Activated naive CD8-positive, alpha-beta T cell treated with anti-CD3 and anti-CD28 coated beads, Interleukin-2, amount 50 U/mL, for 24 hours (primary cell): ENCODE data around the gene INHBB.
A peak's percentile ranks its signal among the peaks of the same experiment; 100 is the strongest.
"Not testable (repeated sequence)": the region's sequence is repeated elsewhere in the genome, so short reads cannot be mapped to it uniquely, and the experiment has no call there.

Experiments used
- ATAC-seq: fragments of 150-1000 bp; cut with Tn5 transposase; one replicate; pipeline ENCODE4 v1.10.0; 2021
- DNase-seq: peaks from one replicate; pipeline ENCODE4 v3.0.0; 2021
- H3K27ac Mint-ChIP-seq: one replicate; pipeline ENCODE4 v1.8.0; 2021; ENCODE audit warnings: mild to moderate bottlenecking, mixed read lengths
- H3K27me3 Mint-ChIP-seq: one replicate; pipeline ENCODE4 v1.8.0; 2021; ENCODE audit warnings: mixed read lengths
- H3K36me3 Mint-ChIP-seq: one replicate; pipeline ENCODE4 v1.8.0; 2021; ENCODE audit warnings: low read depth, mixed read lengths
- H3K4me1 Mint-ChIP-seq: one replicate; pipeline ENCODE4 v1.8.0; 2021; ENCODE audit warnings: mixed read lengths
- H3K4me3 Mint-ChIP-seq: one replicate; pipeline ENCODE4 v1.8.0; 2021; ENCODE audit warnings: mild to moderate bottlenecking, moderate library complexity, mixed read lengths
- H3K9me3 Mint-ChIP-seq: one replicate; pipeline ENCODE4 v1.8.0; 2021; ENCODE audit warnings: mixed read lengths

The INHBB gene

GRCh38 chr2:120346026-120346666 is at the start of gene INHBB:
TSS of gene INHBB (plus strand) at chr2:120346136. CDS start at chr2:120346189, 53 bp downstream.
- Mint-ChIP-seq H3K27me3 (peaks cover 58% of the 10 kb centered on the region), H3K27ac (no peak within 1 kb of the TSS), H3K9me3 (no peaks in the 10 kb centered on the region), H3K4me3 (peak within 1 kb of the TSS; percentile 75), H3K4me1 (peaks cover 21% of the 10 kb centered on the region), H3K36me3 (no peaks in the 10 kb centered on the region)
- no peak for ATAC-seq
- no peak for DNase-seq

GRCh38 chr2:120298173-120298835 is 47.6 kb upstream of the INHBB start:
- peaks cover 3% of the 10 kb centered on the region for H3K4me1 Mint-ChIP-seq
- DNase-seq (no peak), ATAC-seq (no peak)
- no peak overlapping the region for H3K4me3 Mint-ChIP-seq
- no peak overlapping the region for H3K27ac Mint-ChIP-seq
- peaks cover 16% of the 10 kb centered on the region for H3K36me3 Mint-ChIP-seq
- H3K9me3 Mint-ChIP-seq = no peaks in the 10 kb centered on the region
- no peaks in the 10 kb centered on the region for H3K27me3 Mint-ChIP-seq

DNA sequence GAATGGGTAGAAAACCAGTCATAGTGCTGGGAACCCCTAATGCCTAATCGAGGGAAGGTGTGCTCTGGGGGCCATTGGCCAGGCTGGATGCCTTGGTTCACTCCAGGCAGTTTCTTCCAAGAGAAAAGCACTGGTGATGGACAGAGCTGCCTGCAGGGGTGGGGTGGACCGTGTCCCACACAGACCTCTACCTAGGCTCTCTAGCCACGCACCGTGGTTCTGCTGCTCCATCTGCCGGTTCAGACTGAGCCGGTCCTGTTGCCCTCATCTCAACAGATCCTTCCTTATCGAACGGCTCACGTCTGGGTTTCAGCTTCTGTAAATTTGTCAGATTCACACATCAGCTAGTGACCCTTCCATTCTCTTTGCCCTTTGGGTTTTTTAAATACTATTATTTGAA is 46.9 kb upstream of the INHBB start:
- peaks cover 3% of the 10 kb centered on the region for H3K4me1 Mint-ChIP-seq
- H3K27me3 Mint-ChIP-seq = no peaks in the 10 kb centered on the region
- H3K9me3 Mint-ChIP-seq = no peaks in the 10 kb centered on the region
- ATAC-seq = no peak
- H3K4me3 Mint-ChIP-seq = no peak overlapping the region
- H3K27ac Mint-ChIP-seq = no peak overlapping the region
- no peak for DNase-seq
- H3K36me3 Mint-ChIP-seq = peaks cover 11% of the 10 kb centered on the region

DNA sequence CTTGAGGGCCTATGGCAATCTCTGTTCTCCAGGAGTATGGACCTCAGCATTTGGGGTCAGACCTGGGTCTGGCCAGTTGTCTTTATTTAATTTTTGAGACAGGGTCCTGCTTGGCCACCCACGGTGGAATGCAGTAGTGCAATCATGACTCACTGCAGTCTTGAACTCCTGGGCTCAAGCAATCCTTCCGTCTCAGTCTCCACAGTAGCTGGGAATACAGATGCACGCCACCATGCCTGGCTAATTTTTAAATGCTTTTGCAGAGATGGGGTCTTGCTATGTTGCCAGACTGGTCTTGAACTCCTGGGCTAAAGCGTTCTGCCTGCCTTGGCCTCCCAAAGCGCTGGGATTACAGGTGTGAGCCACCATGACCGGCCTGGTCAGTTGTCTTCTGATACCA is 46.4 kb upstream of the INHBB start:
- peaks cover 10% of the 10 kb centered on the region for H3K36me3 Mint-ChIP-seq
- ATAC-seq (no peak), DNase-seq (no peak)
- H3K4me1 Mint-ChIP-seq = peaks cover 3% of the 10 kb centered on the region
- no peak overlapping the region for H3K4me3 Mint-ChIP-seq
- H3K27me3 Mint-ChIP-seq = no peaks in the 10 kb centered on the region
- no peaks in the 10 kb centered on the region for H3K9me3 Mint-ChIP-seq
- H3K27ac Mint-ChIP-seq = no peak overlapping the region

DNA sequence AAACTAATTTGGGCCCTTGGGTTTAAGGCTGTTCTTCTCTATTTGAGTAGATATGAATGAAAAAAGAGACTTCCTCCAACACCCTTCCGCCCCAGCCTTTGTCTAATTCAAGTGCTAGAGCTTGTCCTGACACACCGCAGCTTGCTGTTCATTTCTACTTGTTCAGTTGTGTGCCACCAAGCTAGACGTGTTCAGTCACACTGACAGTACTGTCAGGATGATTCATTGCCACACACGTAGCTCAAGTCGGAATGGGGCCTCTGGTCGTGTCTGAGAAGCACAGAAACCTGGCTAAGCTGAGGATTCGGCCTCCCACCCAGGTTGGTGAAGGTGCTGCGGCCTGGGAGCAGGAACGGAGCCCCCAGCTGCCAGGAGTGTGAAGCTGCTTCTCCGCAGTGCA is 45.6 kb upstream of the INHBB start:
- ATAC-seq (no peak), DNase-seq (no peak)
- Mint-ChIP-seq H3K4me3 (no peak overlapping the region), H3K27me3 (no peaks in the 10 kb centered on the region), H3K27ac (no peak overlapping the region), H3K4me1 (peaks cover 3% of the 10 kb centered on the region), H3K9me3 (no peaks in the 10 kb centered on the region), H3K36me3 (peaks cover 10% of the 10 kb centered on the region)

DNA sequence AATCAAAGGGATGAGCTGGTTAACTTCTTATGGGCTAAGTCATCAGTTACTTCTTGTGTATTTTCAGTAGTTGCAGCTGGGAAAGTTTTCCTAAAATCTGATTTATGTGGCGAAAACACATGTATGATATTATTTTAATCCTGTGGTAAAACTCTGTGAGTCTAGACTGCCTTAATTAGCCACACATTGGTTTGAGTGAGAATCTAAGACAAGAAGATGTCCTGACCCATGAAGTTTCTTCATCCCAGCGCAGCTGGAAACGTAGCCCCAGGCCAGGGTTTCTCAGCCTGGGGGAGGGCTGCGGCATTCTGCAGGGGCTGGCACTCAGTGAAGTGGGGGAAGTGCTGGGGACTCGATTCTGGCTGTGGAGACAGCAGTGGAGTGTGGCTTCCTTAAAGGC is 44.7 kb upstream of the INHBB start:
- Mint-ChIP-seq H3K27ac (no peak overlapping the region), H3K36me3 (peaks cover 10% of the 10 kb centered on the region), H3K27me3 (no peaks in the 10 kb centered on the region), H3K4me3 (no peak overlapping the region), H3K9me3 (no peaks in the 10 kb centered on the region), H3K4me1 (peaks cover 3% of the 10 kb centered on the region)
- no peak for ATAC-seq
- DNase-seq = no peak

GRCh38 chr2:120302301-120302700 is 43.6 kb upstream of the INHBB start:
- H3K9me3 Mint-ChIP-seq = no peaks in the 10 kb centered on the region
- ATAC-seq (no peak), DNase-seq (no peak)
- H3K4me3 Mint-ChIP-seq = no peak overlapping the region
- no peak overlapping the region for H3K27ac Mint-ChIP-seq
- no peaks in the 10 kb centered on the region for H3K27me3 Mint-ChIP-seq
- H3K4me1 Mint-ChIP-seq = peaks cover 3% of the 10 kb centered on the region
- H3K36me3 Mint-ChIP-seq = peaks cover 5% of the 10 kb centered on the region

- H3K27ac Mint-ChIP-seq = no peak overlapping the region
- DNase-seq (no peak), ATAC-seq (no peak)
- H3K9me3 Mint-ChIP-seq = no peaks in the 10 kb centered on the region
- H3K36me3 Mint-ChIP-seq = peaks cover 5% of the 10 kb centered on the region
- peaks cover 3% of the 10 kb centered on the region for H3K4me1 Mint-ChIP-seq
- no peaks in the 10 kb centered on the region for H3K27me3 Mint-ChIP-seq
- no peak overlapping the region for H3K4me3 Mint-ChIP-seq
Observed at GRCh38 chr2:120303177-120303576, 42.8 kb upstream of the INHBB start.

DNA sequence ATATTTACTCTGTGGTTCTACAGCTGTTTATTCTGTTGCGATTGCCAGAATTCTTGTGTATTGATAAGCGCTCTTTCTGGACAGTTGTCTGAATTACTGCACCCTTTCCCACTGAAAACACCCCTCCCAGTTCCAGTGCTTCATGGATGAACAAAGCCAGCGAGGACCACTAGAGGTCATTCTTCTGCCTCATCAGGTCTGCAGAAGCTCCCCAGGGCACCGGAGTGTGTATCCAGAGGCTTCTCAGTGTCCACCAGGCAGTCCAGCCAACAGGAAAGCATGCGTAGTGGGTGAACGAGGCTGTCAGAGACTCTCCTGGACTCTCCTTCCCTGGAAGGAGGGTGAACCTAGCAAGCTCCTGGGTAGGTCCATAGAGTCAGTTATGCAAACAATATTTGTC is 40.6 kb upstream of the INHBB start:
- Mint-ChIP-seq H3K9me3 (no peaks in the 10 kb centered on the region), H3K27me3 (no peaks in the 10 kb centered on the region), H3K4me1 (peaks cover 5% of the 10 kb centered on the region), H3K4me3 (no peak overlapping the region), H3K27ac (no peak overlapping the region), H3K36me3 (peaks cover 2% of the 10 kb centered on the region)
- DNase-seq (no peak), ATAC-seq (no peak)

GRCh38 chr2:120305937-120306490 is 39.9 kb upstream of the INHBB start:
- no peaks in the 10 kb centered on the region for H3K36me3 Mint-ChIP-seq
- DNase-seq (no peak), ATAC-seq (no peak)
- H3K4me3 Mint-ChIP-seq = no peak overlapping the region
- no peak overlapping the region for H3K27ac Mint-ChIP-seq
- no peaks in the 10 kb centered on the region for H3K9me3 Mint-ChIP-seq
- peaks cover 7% of the 10 kb centered on the region for H3K4me1 Mint-ChIP-seq
- no peaks in the 10 kb centered on the region for H3K27me3 Mint-ChIP-seq

DNA sequence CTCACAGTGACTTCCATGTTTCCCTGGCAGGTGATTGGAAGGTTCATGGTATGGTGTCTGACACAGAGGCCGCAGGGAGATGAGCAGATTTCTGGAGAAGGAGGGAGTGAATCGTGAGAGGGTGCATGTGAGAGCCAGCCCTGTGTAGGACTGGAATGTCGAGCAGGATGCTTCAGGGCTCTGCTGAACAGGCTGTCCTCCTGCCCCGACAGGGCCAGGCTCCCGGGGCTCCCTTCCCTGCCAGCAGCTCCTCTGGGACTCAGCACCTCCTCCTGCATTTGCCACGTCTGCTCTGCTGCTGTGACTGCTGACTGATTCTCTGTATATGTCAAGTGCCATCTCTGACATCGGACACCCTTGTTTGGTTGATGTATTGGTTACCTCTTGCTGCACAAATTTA is 38.5 kb upstream of the INHBB start:
- Mint-ChIP-seq H3K4me3 (no peak overlapping the region), H3K4me1 (peaks cover 7% of the 10 kb centered on the region), H3K9me3 (no peaks in the 10 kb centered on the region), H3K36me3 (no peaks in the 10 kb centered on the region), H3K27me3 (no peaks in the 10 kb centered on the region), H3K27ac (no peak overlapping the region)
- DNase-seq = no peak
- no peak for ATAC-seq

GRCh38 chr2:120308038-120308910 is 37.7 kb upstream of the INHBB start:
- no peak overlapping the region for H3K27ac Mint-ChIP-seq
- DNase-seq = no peak
- H3K9me3 Mint-ChIP-seq = no peaks in the 10 kb centered on the region

GRCh38 chr2:120310136-120310535 is 35.8 kb upstream of the INHBB start:
- Mint-ChIP-seq H3K36me3 (no peaks in the 10 kb centered on the region), H3K4me3 (no peak overlapping the region), H3K9me3 (no peaks in the 10 kb centered on the region), H3K27me3 (no peaks in the 10 kb centered on the region), H3K4me1 (peaks cover 30% of the 10 kb centered on the region), H3K27ac (no peak overlapping the region)
- DNase-seq (no peak), ATAC-seq (no peak)

More at GRCh38 chr2:120308038-120308910, 37.7 kb upstream of the INHBB start:
- H3K4me3 Mint-ChIP-seq = no peak overlapping the region
- ATAC-seq = peak; percentile 47
- H3K36me3 Mint-ChIP-seq = no peaks in the 10 kb centered on the region
- H3K27me3 Mint-ChIP-seq = no peaks in the 10 kb centered on the region
- peaks cover 11% of the 10 kb centered on the region for H3K4me1 Mint-ChIP-seq

DNA sequence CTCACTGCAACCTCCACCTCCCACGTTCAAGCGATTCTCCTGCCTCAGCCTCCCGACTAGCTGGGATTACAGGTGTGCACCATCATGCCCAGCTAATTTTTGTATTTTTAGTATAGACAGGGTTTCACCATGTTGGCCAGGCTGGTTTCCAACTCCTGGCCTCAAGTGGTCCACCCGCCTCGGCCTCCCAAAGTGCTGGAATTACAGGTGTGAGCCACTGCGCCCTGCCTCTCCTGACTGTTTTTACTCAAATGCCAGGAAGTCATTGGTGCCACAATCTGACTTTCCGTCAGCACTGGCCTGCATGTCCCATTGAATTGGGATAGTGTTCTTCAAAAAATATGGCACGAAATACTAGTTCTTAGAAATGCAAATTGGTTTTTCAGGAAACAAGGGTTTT is 35.1 kb upstream of the INHBB start:
- not testable (repeated sequence) for H3K9me3 Mint-ChIP-seq, H3K27ac Mint-ChIP-seq, H3K36me3 Mint-ChIP-seq, DNase-seq, H3K4me3 Mint-ChIP-seq, H3K27me3 Mint-ChIP-seq, ATAC-seq
- H3K4me1 Mint-ChIP-seq = peaks cover 32% of the 10 kb centered on the region
